Stimulated activated CD4-positive, alpha-beta T cell treated with anti-CD3 and anti-CD28 coated beads, Interleukin-1b, Interleukin-23, amount 100 ng/mL, for 1 hour (primary cell): Measurements from ENCODE around the gene SIGLEC8.
"Not testable (repeated sequence)": the region's sequence is repeated elsewhere in the genome, so short reads cannot be mapped to it uniquely, and the experiment has no call there.

ENCODE experiments used
- DNase-seq, 2 donors: peaks; one replicate each; pipeline ENCODE4 v3.0.0-alpha.2; 2020; ENCODE audit warnings: low read depth in 2 of 2

Gene SIGLEC8

GRCh38 chr19:51473009-51473707 lies 14.9 kb upstream of the SIGLEC8 start:
- DNase-seq: peak; percentile 64 to 92

- DNase-seq: no peak
Measured at GRCh38 chr19:51472607-51473006, 14.4 kb upstream of the SIGLEC8 start.

- DNase-seq: no peak
Measured at GRCh38 chr19:51471527-51471926, 13.3 kb upstream of the SIGLEC8 start.

DNA sequence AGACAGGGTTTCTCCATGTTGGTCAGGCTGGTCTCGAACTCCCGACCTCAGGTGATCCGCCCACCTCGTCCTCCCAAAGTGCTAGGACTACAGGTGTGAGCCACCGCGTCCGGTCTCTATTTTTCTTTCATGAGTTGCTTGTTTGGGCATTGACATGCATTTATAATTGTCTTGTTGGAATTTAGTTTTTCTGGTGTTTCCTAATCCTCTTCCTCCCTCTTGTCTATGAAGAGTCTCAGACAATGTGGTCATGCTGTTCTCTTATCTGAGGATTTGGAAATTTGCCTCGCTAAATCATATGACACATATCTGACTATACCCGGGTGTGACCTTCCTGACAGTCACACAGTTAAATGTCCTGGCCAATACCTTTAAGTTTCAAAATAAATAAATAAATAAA lies 12.7 kb upstream of the SIGLEC8 start:
- DNase-seq: no peak

DNA sequence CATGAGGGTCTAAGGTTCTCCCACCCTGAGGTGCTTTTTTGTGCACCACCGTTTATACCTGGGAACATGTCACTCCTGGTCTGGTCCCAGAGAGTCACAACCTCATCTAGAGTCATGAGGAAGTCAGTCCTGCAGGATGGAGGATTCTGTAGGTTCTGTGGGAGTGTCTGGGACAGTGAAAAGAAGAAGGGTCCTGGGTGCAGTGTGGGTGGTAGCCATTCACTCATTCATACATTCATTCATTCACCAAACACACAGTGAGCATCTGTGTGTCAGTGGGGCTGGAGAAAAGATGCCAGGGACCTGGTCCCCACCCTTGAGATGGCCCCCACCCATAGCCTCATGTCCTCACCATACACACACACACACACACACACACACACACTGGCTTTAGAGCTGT lies 11.4 kb upstream of the SIGLEC8 start:
- DNase-seq: no peak

DNA sequence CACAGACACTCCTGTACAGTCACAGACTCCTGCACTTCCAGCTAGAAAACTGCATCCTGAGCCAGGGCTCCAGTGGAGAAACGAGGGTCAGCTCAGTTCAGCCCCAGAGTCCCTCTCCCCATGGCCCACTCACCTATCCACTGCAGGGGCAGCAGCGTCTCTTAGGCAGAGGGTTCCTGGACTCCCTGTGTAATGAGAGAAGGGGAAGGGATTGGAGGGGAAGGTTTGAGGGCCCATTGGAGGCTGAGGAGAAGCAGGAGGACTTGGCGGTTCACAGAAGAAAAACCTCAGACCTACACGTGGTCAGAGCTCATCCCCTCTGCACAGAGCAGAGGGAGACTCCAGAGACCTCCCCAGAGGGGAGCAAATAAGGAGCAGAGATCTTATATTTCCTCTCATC lies 10.9 kb upstream of the SIGLEC8 start:
- no peak for DNase-seq

- DNase-seq: no peak
Measured at GRCh38 chr19:51468545-51468920, 10.3 kb upstream of the SIGLEC8 start.

- DNase-seq: no peak
Measured at GRCh38 chr19:51467864-51468544, 9.8 kb upstream of the SIGLEC8 start.

GRCh38 chr19:51466723-51467122 lies 8.5 kb upstream of the SIGLEC8 start:
- no peak for DNase-seq

DNA sequence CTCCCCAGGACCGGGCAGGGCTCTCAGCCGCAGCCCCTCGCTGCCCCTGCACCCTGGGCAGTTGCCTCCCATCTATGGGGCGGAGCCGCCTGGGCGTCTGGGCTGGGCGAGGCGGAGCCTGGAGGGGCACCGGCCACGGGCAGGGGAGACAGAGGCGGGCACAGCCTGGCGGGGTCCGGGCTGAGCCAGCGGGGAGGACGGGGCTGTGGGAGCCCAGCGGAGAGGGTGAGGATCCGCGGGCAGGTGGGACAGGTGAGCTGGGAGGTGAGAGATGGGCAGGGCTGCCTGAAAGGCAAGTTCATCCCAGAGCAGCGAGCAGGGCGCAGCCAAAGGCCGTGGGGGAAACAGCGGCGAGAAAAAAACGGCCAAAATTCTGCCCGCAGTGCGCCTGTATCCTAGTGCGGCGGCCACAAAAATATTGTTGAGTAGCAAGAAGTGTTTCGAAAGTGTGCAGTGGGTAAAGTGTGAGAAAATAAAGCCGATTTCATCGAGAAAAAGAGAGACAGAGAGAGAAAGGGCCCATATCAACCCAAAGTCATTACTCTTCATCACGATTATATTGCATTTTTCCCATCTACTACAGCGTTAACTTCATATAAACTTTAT lies 5.8 kb upstream of the SIGLEC8 start:
- not testable (repeated sequence) for DNase-seq

GRCh38 chr19:51462681-51463080 lies 4.4 kb upstream of the SIGLEC8 start:
- DNase-seq: no peak

- no peak for DNase-seq
Measured at GRCh38 chr19:51462276-51462675, 4.0 kb upstream of the SIGLEC8 start.

GRCh38 chr19:51461723-51462161 lies 3.5 kb upstream of the SIGLEC8 start:
- DNase-seq: no peak

DNA sequence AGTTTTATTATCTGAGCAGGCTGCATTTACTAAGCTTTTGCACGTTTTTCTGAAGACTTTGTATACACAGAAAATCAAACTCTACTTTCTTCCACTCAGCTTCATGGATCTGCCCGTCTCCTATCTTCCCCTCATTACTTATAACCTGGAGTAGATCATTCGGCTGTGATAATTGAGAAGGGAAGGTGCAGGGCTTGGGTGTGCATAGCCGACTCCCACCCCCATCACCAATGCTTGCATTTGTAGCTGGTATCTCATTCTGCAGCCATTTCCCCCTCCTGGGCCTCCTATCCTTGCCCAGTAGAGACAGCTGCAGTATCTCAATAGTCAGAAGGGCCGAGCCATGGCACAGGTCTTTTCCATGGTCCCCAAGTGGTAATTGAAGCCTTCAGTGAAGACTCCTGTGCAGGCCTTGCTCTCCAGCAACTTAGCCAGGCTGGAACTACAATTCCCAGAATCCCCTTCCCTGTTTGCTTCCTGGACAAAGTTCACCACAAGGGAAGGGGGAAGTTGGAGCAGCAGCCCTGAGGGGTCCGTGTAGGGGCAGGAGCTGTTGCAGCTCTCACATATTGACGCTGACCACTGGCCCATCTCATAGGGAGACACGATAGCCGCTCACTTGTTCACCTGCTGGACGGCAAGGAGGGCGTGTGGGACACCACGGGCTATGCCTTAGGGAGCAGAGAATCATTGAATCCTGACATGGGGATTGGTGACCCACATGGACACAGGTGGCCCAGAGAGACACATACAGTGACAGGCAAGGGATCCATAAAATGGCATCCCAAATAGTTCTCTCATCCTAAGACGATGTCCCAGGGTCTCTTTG lies 2.1 kb upstream of the SIGLEC8 start:
- DNase-seq: no peak

GRCh38 chr19:51458899-51459505 lies 748 bp upstream of the SIGLEC8 start:
- DNase-seq: no peak

DNA sequence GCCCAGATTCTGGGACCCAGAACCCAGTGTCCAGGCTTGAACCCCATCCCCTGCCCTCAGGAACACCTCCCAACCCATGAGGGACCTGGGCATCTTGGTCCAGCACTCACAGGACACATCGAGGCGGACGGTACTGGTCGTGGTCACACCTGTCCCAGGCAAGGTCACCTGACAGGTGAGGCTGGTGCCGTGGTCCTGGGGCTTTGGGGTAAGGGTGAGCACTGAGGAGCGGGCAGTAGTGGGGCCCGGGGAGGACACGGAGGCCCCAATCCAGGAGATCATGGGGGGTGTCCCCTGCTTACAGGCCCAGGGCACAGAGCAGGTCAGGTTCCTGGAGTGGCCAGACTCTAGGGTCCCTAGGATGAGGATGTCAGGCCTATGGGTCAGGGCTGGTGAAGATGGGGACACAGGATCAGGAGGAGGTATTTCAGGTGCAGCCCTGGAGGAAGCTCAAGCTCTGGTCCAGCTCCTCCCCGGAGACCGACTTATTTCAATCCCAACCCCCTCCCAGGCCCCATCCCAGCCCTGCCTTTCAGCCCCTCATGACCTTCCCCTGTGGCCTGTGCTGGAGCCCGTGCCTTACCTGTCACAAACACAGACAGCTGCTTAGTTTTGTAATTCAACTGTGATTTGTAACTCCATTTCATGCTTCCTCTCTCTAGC lies 772 bp downstream of the SIGLEC8 start:
- DNase-seq: no peak

DNA sequence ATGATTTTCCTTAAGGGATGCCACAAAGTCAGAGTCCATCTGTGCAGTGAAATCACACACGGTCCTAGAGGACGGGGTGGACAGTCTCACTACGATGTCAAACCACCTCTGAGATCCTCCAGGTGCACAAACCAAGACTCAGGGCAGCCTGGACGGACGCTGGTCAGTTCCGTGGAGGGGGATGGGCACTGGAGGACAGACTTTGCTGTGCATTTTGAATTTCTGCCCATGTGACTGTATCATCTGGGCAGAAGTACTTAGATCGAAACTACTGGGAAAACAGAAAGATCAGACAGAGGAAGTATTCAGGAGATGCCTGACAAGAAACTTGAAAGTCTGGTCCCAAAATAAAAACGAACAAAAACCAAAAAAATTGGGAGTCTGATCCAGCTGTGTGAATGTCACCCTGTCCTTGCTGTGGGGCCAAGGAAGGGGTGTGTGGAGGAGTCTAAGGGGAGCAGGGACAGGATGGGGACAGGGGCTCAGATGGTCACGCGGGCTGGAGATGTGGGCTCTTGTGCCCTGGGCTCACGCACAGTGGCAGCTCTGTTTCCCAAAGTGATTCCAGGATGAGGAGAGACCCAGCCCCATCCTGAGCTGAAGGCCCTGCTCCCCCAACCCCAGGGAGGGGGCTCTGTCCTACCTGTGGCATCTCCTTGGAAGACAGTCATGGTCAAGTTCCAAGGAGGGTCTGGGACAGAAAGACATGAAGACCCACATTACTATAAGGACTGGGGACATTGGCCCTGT lies 1.5 kb downstream of the SIGLEC8 start:
- DNase-seq: no peak

GRCh38 chr19:51450730-51451307 lies 7.4 kb downstream of the SIGLEC8 start:
- peak in 1 of 2 donors; percentile 29 for DNase-seq

DNA sequence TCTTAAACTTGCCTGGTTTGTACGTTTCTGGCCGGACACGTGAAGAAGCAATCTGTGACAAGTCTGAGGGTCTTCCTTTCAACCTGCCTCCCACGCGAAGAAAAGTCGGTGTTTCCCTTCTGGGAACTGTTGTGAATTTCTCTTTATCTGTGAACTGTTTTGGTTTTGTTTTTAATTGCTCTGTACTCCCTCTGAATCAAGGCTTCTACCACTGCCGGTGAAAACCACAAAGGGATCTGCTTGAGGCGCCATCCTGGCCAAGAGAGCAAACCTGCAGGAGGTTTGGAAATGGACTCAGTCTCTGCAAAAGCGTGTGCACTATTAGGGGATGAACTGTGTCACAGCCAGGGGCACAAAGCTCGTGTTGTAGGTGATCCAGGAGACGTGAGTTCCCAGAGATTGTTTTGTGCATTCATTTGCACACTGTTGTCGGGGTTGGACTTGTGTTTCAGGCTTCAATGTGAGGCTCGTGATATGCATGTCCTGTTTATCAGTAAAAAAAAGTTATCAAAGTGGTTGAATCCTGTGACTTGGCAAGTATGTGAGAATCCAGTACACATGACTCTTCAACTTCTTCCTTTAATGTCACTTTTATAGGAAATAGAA lies 9.7 kb downstream of the SIGLEC8 start:
- DNase-seq: no peak

GRCh38 chr19:51448011-51448410 lies 10.2 kb downstream of the SIGLEC8 start:
- DNase-seq: no peak
